HG03103 (cell line): ENCODE measurements around the gene SP6.

Experiments used
- ATAC-seq: cut with Tn5 transposase; IDR thresholded peaks from one replicate; pipeline ENCODE4 v1.9.1; 2021; ENCODE audit warnings: low read depth; ENCODE audit not compliant: unreplicated experiment

Gene SP6

DNA sequence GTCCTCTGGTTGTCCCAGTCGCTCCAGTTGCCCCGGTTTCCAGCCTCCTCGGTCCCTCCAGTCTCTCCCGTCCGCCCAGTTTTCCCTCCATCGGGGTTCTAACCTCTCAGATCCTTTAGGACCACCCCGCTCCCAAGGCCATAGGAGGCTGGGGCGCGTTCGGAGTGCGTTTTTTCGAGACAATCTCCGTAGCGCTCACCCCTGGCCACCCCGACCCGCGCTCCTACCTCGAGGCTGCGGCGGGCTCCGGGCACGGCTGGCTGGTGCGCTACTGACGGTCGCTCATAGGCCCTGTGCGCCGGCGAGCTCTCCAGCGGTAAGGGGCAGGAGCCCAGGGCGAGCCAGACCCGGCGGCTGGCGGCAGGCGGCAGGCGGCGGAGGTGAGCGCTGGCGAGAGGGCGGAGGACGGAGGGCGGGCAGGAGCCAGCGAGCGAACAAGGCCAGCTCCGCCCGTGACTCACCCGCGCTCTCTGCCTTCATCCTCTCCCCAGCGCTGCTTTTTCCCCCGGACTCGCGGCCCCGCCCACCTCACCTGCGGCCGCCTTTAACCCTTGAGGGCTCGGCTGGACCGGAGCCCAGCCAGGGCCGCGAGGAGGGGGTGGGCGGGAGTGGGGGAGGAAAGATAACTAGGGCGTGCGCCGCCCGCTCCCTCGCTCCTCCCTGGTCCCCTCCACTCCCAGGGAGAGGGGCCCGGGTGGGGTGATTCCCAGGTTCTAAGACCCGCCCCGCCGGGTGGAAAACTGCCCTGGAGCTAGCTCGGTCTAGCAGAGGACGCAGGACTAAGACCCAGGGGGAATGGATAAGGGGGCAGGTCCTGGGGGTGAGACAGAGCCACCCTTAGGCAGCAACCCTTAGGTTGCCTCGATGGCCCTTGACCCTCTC, at the start of gene SP6:
TSS of gene SP6 (minus strand) at position 472 of the 882 bp plus-strand sequence. CDS start 2,734 bp downstream, outside the sequence.
- no peak for ATAC-seq

DNA sequence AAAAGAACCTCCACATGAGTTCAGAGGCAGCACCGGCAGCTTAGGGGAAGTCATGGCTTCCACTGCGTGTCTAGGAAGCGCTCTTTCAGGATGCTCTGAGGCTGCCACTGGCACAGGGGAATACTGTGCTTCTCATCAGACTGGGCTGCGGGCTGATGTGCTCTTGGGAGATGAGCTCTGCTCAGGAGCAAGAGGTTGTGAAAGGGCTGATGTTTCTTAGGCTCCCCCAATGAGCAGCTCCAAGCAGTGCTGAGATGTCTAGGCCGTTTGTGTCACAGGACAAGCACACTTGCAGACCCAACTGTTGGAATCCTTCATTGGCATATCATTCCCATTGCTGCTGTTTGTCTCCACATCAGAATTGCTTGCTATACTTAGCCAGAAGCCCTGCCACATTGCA, 48.7 kb upstream of the SP6 start:
- no peak for ATAC-seq

DNA sequence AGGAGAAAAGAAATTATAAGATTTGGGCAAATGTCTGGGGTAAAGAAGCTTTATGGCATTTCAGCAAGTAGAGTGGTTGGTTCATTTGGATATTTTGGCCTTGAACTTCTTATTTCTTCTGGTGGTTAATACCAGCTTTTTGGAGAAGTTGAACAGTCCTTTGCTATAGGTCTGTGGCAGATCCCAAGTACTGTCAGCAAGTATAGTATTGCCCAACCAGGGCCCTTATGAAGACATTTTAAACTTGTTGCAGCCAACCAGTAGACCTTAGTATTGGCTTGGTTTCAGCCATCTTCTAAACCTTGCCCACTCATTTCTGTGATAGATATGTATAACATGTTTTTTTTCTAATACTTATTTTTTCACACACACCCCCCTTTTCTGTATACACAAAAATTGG, 47.3 kb upstream of the SP6 start:
- no peak for ATAC-seq

DNA sequence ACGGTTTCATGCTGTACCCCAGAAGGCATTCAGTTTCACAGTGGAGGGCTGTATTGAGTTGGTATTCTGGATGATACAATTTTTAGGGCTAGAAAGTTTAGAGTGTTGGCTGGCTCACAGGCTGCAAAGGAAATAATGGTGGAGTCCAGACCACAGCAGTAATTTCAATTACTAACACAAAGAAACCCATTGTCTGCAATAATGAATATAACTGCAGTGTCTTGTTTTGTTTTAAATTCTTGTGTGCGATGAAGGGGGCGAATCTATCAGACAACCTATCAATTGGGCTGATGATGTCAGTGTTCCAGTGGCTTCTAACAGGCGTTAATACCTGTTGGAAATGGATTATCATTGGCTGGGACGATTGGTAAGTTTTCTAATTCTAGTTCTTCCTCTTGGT, 46.6 kb upstream of the SP6 start:
- ATAC-seq, result no peak

DNA sequence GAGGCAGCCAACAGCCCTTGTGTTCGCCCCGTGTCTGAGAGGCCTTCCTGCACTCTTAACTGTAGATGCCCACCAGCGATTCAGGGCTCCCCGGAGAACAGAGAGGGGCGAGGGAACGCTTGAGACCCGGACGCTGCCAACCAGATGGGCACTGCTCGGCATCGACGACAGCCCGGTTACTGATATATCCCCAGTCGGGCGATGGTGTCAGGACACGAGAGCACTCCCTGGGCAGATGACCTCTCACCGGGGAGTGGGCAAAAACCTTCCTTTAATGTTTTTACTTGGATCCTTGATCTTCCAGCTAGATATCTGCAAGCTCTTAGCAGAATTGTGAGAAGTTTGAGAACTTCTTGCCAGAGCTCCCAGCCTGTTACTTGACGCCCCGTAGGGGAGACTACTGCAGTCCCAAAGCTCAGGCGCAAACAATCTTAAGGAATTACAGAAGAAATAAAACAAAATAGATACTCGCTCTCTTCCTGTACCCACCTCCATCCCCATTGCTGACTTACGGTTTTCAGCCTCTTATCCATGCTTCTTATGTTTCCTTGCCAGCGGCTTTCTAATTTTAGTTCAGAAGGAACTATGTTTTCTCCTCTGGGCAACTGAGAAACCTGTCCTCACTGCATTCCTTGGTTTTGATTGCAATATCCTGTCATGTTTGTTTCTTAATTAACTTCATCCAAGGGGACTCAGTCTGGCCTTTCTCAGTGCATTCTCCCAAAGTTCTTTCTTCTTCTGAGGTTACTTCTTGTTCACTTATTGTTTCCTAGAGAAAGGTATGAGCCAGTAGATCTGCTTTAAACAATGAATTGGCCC, 45.9 kb upstream of the SP6 start:
- no peak for ATAC-seq

DNA sequence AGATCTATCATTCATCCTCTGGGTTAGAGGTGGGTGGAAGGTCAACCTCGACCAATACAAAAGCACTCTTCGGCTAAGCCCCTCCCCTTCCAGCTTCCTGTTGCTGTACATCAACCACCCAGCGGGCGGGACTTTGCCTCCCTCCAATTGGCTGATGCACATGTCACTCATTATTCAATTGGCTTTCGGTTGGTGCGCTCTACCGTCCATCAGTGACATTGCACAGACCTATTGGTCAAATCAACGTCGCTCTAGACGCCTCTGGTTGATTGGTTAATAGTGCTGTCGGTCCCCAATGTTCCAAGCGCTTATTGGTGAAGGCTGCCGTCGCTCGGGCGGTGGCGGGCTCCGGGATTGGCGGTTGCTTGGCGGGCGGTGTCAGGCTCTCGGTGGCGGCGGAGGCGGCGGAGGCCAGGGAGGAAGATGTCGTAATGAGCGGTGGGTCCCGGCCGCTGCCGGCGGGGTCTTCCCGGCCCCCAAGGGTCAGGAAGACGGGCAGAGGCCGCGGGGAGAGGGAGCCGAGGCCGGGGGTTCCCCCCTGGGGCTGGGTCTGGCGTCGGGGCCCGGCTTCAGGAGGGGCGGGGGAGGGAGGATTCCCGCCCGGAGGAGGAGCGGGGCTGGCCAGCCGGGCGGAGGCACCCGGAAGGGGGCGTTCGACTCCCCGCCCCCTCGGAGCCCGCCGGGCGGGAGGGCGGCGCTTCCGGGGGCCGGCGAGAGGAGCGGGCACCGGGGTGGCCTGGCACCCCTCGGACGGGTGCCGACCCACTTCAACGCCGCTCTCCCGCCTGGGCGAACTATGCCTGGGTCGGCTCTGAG, 45.1 kb upstream of the SP6 start, which contains the start of gene SP2:
TSS of gene SP2 (plus strand) at position 381 of the 816 bp plus-strand sequence. CDS start at position 432, 51 bp downstream.
- peak; percentile 81 for ATAC-seq

DNA sequence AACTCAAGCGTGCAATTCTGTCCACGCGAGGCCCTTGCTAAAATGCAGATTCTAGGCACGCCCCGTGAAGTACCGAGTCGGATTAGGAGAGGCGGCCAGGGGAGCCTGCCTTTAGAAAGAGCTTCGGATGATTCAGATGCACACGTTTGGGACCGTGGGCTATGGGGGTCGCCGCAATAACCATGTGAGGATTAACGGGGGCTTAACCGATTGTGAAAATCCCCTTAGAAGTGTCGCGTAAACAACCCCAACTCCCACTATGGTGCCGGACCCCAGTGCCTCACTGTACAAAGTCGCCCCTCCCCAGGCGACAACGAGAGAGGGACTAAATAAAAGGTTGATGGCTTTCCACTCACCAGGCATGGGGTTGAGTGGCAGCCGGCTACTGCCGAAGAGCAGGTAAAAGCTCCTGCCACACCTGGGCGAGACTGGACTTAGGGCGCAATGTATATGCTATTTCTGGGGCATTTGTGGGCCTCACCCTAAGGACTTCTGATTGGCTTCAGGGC, 44.4 kb upstream of the SP6 start:
- no peak for ATAC-seq

DNA sequence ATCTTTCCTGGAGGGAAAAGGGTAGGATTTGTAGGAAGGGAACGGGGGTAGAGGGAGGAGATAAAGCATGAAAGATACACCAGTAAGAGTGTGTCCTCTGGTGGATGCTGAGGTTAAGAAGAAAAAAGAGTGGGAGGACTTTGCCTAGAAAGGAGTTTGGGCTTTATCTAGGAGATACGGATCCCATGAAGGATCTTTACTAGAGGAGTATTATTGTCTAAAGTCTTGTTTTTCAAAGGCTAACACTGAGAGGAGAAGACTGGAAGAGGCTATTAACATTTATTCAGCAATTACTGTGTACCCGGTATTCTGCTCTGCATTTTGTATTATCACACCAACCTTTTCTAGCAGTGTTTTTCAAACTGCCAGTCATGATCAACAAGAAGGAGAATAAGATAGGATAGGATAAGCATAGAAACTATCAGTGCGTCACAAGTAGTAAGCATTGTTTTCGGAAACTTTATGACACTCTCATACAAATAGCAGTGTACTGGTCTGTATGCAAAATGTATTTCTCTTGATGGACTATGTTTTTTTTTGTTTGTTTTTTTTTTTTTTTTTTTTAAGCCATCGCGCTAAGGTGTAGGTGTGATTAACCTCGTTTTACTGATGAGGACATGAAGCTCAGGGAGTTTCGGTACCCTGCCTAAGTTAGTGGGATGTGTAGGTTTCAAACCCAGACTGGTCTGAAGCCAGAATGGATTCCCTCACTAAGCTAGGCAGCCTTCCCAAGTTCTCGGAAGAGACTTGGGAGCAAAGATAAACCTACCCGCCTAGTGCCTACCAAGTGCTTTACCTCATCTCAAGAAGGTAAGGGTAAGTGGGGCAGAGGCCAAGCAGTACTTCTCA, 43.8 kb upstream of the SP6 start:
- ATAC-seq, result no peak

DNA sequence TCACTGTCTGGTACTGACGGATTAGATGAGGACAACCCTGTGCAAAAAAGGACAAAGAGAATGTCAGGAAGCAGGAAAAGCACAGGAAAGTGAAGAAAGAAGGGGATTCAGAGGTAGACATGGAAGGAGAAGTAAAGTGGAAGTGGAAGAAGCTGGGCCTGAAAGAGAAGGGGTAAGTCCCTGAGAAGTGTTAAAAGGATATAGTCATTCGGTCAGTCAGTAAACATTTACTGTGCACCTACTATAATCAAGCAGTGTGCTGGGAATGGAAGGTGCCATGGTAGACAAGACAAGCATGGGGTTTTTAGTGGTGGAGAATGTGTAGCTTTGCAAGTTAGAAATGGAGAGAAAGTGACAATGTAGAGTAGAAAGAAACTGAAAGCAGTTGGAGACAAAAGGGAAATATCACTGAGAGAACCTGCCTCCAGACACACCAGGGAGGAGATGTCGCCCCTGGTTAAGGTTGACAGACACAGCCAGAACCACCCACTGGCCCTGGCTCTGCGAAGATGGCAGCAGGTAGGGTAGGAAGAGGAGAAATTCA, 40.7 kb upstream of the SP6 start:
- ATAC-seq, result no peak

DNA sequence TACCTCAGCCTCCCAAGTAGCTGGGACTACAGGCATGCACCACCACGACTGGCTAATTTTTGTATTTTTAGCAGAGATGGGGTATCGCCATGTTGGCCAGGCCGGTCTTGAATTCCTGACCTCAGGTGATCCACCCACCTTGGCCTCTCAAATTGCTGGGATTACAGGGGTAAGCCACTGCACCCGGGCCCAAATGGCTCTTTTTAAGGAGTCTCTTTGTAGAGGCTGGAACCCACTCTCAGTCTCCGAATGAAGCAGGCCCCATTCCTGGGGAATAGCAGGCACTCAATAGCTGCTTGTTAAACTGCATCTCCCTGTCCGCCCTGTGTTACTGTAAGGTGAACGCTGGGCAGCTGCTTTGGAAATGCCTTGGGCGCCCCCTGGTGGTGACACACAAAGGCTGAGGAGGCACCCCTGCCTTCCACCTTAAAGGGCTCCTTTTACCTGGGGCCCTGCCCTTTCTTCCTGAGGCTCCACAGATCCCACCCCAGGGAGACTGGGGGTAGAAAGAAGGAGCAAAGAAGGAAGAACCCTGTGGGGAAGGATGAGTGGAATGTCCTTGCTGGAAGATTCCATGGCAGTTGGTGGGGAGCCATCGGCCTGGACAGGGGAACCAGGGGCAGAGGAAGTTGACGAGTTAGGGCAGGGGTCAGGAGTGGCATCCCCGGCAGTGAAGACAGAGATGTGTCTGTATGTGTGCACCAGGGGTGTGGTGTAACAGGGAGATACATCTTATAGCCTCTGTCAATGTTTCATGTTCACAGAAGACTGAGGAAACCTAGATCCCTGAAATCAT, 39.0 kb upstream of the SP6 start:
- ATAC-seq, result no peak

DNA sequence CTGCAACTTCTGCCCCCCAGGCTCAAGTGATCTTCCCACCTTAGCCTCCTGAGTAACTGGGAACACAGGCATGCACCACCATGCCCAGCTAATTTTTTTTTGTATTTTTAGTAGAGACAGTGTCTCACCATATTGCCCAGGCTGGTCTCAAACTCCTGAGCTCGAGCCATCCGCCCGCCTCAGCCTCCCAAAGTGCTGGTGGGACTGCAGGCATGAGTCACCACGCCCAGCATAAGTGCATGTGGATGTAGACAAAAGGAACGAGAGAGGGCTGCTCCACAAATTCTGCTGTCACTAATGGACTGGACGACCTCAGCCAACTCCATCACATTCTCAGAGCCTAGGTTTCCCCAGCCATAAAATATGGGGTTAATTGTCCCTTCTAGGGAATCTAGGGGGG, 37.3 kb upstream of the SP6 start:
- no peak for ATAC-seq

DNA sequence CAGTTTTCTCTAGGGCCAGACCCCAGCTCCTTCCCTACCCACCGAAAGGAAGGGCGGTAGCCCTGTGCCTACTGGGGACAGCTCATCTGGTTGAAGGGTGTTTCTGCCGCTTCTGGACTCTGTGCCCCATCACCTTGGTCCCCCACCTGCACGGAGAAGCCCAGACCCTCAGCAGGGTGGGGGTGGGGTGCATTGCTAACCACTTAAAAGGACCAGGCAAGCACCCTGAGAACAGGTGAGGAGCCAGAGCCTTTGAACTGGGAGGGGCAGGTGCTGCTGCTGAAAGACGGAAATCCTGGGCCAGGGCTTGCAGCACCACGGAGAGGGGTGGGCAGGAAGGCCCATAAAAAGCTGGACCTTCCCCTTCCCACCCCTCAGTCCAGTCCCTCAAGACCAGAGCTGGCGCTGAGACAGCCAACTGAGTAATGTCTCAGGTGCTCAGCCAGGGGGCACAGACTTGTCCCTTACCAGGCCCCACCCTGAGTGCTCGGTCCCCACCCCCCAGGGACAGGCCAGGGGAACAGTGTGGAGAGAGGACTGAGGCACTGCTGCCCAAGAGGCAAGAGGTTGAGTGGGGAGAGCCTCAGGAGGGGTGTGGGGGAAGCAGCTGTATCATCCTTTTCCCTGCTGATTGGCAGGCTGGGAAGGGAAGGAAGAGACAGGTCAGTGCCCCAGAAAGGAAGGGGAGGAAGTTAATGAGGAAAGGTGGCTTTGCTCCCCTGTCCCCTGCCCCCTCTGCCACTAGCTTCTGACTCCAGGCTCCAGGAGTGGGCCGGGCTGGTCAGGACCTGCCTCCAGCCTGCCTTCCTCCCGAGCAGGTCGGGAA, 34.2 kb upstream of the SP6 start:
- ATAC-seq, result no peak

DNA sequence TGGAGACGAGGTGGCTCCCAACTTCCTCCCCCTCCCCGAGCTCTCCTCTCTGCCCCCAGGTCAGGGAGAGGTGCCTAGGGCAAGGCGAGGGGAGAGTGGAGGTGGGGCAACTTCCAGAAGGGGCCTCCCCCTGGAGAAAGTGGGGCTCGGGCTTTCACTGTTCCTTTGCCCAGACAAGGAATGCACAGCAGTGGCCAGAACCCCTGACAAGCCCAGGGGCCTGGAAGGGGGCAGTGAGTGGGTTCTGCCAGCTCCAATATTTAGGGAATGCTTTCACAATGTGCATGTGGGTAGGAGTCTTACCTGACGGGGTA, 33.4 kb upstream of the SP6 start:
- ATAC-seq, result no peak

DNA sequence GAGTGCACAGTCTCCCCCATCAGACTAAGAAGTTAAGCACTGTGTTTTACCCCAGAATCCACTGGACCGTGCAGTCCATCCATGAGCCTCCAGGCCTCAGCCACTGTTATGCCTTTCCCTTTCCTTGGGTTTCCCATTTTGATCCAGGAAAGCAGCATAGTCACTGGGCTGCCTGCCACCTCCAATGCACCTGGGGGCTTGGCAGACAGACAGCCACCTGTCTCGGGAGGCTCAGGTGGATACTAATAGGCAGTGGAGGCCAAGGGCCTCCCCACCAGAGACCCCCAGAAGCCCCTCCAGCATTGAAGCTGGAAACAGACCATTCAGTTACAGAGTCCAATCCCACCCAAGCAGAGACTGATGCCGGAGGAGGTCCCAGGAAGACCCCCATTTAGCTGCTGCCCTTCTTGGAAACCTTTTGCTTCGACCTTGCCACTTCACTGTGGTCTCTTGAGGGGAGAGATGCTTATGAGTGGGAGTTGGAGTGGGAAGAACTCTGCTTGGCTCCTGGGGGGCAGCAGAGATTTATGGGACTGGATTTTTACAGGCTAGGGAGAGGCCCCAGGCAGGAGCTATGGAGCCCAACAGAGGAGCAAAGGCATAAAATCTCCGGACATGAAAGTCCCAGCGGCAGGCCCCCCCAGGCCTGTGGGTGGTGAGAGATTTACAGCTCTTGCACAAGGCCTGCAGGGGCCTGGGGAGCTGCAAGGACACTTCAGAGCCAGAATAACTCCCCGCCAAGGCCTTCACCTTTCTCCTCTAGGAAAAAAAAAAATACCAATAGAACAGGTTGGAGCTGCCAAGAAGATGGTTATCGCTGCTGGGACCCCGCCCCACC, 32.8 kb upstream of the SP6 start:
- no peak for ATAC-seq

DNA sequence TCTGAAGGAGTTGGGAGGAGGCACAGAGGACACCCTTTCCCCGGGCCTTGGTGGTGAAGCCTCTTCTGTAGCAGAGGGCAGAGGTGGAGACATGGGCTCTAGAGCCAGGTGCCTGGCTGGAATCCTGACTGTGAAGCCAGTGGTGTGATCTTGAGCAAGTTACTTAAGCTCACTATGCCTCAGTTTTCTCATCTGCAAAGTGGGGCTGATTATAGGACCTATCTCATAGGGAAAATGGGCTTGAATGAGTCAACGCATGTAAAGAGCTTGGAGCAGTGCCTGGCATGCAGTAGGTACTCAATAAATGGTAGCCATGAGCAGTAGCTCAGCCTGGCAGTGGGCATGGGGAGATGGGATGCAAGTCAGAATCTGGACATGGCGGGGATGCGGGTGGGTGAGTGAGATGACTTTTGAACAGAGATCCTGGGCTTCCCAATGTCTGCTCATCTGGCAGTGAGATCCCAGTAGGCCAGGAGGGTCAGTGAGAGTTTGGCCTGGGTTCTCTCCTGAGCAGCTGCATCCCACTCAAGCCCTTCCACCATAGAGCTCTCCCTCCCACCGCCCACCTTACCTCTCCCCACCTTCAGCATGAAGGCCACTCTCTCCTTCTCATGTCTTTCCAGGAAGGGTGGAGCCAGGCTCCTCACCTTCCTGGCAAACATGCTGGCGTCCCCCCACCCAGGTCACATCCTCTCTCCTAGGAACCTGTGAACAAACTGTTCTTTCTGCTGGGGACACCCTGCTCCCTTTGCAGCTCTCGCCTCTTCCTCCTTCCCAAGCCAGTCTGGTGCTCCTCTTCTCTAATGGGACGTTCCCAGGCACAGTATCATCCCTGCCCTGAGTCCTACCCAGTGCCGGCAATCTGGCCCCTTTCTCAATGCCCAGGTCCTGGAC, 32.0 kb upstream of the SP6 start:
- no peak for ATAC-seq

DNA sequence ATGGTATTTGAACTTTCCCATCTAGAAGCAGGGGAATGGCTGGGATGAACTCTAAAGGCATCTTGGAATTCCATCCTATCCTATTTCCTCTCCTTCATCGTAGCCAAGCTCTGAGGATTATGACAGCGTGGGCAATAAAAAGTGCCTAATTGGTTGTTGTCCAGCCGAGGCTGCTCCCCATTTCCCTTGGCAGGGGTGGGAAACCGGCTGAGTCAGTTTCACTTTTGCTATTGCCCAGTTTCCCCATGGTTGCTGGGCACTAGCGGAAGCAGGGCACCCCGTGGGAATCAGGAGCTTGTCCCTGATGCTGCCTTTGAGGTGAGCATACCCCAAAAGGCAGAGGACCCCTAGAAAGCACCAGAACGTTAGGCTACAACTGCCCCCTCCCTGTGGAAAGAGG, 31.3 kb upstream of the SP6 start:
- ATAC-seq, result no peak
